ENCODE data around the gene TAF9.
"Not testable (repeated sequence)": the region's sequence is repeated elsewhere in the genome, so short reads cannot be mapped to it uniquely, and the experiment has no call there.

TAF9 gene

DNA sequence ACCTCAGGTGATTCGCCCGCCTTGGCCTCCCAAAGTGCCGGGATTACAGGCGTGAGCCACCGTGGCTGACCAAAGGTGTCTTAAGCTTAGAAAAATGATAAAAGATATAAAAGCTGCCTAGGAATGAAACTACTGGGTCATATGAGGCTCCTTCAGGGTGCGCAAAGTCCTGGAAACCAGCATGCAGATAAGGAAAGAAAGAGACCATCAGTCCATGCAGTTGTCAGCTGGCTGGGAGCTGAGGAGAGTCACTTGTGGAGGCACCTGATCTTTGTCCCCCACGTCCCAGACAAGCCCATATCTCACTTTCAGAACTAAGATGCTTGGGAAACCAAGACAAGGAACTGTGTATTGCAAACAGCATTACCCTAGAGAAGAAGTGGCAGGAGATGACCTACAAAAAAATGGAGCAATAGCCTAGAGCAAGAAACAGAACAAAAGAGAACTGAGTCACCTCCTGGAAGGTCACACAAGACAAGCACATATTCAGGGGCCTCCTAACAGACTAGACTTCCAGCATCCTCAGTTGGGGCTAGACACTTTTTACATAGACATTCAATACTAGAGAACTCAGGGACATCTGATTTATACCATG lies 33.9 kb downstream of the TAF9 start:
- DNase-seq = no peak

DNA sequence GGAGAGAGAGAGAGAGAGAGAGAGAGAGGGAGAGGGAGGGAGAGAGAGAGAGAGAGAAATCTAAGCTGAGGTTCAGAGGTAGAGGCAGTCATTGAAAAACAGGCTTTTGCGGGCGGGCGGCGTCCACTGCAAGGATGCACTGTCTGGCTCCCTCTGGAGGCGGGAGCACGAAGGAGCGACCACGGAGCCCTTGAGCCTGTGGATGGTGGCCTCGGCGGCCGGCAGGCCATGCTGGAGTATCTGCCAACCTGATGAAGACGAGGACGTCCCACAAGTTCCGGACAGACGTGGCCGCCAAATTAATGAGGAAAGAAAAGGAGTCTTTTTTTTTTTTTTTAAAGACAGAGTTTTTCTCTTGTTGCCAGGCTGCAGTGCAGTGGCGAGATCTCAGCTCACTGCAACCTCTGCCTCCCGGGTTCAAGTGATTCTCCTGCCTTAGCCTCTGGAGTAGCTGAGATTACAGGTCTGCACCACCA lies 34.5 kb downstream of the TAF9 start:
- peak; percentile 85 for DNase-seq

DNA sequence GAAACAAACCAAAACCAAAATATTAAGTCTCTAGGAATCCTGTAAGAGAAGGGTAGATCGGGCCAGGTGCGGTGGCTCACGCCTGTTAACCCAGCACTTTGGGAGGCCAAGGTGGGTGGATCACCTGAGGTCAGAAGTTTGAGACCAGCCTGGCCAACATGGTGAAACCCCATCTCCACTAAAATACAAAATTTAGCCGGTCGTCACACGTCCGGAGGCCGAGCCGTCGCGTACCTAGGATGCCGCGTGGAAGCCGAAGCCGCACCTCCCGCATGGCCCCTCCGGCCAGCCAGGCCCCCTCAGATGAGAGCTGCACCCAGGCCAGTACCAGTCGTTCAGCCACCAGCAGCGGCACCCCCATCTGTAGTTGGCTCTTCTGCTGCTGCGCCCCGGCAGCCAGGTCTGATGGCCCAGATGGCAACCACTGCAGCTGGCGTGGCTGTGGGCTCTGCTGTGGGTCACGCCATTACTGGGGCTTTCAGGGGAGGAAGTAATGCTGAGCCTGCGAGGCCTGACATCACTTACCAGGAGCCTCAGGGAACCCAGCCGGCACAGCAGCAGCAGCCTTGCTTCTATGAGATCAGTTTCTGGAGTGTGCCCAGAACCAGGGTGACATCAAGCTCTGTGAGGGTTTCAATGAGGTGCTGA lies 35.5 kb downstream of the TAF9 start:
- not testable (repeated sequence) for DNase-seq

DNA sequence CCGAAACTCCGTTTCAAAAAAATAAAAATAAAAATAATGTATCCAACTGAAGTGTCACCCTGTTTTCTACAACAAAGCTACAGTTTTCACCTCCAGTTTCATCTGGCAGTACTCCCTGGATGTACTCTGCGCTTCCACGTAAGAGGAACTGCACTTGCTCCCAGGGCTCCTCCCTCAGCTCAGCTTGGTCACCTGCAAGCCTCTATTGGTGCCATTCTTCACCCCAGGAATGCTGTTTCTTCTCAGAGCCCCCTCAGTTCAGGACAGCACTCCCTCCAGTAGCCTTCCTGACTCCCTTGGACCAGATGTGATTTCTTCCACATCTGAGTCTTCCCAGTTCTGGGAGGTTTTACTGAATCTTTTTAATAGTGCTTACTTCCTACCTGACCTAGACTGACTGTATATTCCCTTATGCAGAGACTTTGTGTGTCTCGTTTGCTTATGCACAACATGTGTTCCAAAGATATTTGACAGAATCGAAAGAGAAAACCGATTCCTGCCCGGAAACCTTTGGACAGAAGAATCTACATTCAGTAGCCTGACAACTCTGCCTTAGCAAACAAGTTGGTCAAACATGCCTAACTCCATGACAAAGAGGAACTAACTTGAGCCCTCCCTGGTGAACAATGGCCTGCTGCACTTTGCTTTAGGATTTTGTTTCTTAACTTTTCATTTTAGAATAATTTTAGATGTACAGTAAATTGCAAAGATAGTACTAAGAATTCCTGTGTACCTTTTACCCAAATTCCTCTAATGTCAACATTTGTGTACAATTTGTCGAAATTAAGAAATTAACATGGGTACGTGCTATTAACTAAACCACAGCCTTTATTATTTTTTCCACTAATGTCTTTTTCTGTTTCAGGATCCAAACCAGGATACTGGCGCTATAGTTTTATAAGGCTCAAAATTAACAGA lies 37.5 kb downstream of the TAF9 start:
- DNase-seq = no peak

DNA sequence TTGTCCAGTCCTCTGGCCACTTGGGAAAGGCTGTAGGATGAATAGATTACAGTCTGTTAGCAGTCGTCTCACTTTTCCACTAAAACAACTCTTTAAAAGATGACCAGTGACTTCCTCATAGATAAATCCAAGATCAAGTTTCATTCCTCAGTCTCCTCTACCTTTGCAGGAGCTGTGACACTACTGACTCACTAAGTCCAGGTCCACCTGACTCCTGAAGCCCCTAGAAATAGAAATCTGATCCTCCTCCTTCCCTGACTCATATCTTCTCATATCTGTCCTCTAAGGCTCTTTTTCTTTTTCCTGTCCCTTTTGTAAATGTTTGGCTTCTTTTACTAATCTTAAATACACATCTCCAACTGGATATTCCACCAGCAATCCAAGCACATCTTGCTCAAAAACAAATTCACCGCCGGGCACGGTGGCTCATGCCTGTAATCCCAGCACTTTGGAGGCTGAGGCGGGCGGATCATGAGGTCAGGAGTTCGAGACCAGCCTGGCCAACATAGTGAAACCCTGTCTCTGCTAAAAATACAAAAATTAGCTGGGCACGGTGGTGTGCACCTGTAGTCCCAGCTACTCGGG lies 39.3 kb downstream of the TAF9 start:
- DNase-seq = no peak

DNA sequence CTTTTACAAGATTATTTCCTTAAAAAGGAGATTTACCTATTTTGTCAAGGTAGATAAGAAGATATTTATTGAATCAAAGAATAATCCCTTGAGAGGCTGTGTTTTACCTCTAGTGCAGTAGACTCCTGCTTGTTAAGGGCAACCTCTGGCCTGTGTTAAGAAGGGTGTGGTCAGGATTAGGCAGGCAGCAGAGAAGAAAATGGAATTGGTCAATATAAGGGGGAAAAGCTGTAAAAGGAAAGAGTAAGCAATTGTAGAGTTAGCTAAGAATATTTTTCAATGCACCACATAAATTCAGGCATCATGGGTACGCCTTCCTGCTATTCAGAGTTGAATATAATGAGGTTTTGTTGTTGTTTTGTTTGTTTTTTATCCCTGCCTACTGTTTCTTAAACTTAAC lies 43.0 kb downstream of the TAF9 start:
- DNase-seq = no peak

DNA sequence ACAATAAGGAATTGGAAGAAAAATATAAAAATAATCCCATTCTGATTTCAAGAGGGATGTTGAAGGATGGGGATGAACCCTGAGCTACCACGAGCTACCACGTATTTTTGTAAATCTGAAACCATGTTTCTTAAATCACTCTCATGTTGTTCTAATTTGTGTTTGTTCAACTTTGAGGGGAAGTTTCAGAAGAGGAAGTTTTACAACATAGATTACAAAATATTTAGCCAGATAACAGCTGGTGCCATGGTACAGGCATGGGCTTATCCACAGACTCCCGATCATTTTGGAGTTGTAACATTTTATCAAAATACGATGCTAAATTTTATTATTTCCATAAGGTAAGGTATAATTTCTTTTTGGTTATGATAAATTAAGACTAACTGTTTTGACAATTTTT lies 51.9 kb downstream of the TAF9 start:
- no peak for DNase-seq

DNA sequence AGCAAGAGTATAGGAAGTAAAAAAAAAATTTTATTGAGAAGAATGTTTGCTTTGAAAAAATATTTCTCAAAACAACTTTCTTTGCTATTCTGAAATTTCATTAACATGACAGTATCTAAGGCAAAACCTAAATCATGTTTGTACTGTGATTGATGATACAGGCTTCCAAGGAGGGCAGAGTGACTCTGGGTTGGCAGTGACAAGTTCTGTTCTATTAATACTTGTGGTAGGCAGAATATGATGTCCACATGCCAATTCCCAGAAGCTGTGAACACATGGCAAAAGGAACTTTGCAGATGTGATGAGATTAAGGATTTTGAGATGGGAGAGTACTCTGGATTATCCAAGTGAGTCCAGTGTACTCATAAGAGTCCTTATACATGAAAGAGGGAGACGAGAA lies 53.3 kb downstream of the TAF9 start:
- DNase-seq = no peak
